Stomach (tissue), 9 donors: ENCODE results near the gene ITPKB. TPM values are rescaled to one million over a fixed set of nuclear protein-coding genes. Genes with fewer than 3 reads are reported as not detected.
A peak's percentile ranks its signal among the peaks of the same experiment; 100 is the strongest.

Experiments used
- DNase-seq, 2 donors: peaks; one replicate each; pipeline versions ENCODE4 v3.0.0 to v3.0.0-alpha.2; 2013 to 2019
- H3K27ac ChIP-seq, 5 donors: fragments of 200-600 bp in 4 of 5; sonication (generic) in 4 of 5; one replicate each; pipeline ENCODE4 v1.5.1; 2013 to 2019; ENCODE audit warnings: mild to moderate bottlenecking in 1 of 5, moderate library complexity in 1 of 5
- H3K27me3 ChIP-seq, 3 donors: fragments of 200-600 bp; sonication (generic); one replicate each; pipeline ENCODE4 v1.5.1; 2017 to 2019; ENCODE audit warnings: mixed run types in 1 of 3
- H3K36me3 ChIP-seq, 4 donors: fragments of 200-600 bp; sonication (generic); 1 replicate in 3 of 4; 2 replicates in 1 of 4; pipeline ENCODE4 v1.5.1; 2016 to 2019
- H3K4me1 ChIP-seq, 4 donors: fragments of 200-600 bp; sonication (generic); one replicate each; pipeline ENCODE4 v1.5.1; 2016 to 2019
- H3K4me3 ChIP-seq, 4 donors: fragments of 200-600 bp; sonication (generic) in 3 of 4; one replicate each; pipeline ENCODE4 v1.5.1; 2016 to 2019; ENCODE audit warnings: mild to moderate bottlenecking in 1 of 4
- H3K9me3 ChIP-seq, 4 donors: fragments of 200-600 bp; sonication (generic); one replicate each; pipeline ENCODE4 v1.5.1; 2016 to 2019
- EP300 ChIP-seq: sonication (generic); formaldehyde crosslinking; IDR thresholded peaks from one replicate; pipeline ENCODE4 v1.6.1; 2017; ENCODE audit warnings: antibody characterized with exemption
- POLR2A ChIP-seq, 4 donors: fragments of 450-650 bp; IDR thresholded peaks; one replicate each; pipeline ENCODE4 v1.6.1; 2016; ENCODE audit warnings: antibody characterized with exemption in 4 of 4, control low read depth in 2 of 4, mild to moderate bottlenecking in 1 of 4, moderate library complexity in 1 of 4
- POLR2AphosphoS5 ChIP-seq, 3 donors: sonication (generic); formaldehyde crosslinking; IDR thresholded peaks; one replicate each; pipeline ENCODE4 v1.6.1; 2016; ENCODE audit warnings: antibody characterized with exemption in 3 of 3
- WGBS, 5 donors: extraction: QIAGEN DNeasy Blood & Tissue Kit in 3 of 5; methylation state at CpG; one replicate each; pipeline versions ENCODE4 v1.1.5 to v1.1.7; 2013 to 2018; 5-methylcytosine and 5-hydroxymethylcytosine counted together
- intact Hi-C: fragments of 100-400 bp; cut with DNase I; formaldehyde crosslinking; loops from one replicate; pipeline ENCODE4 v1.15.1; 2023; ENCODE audit warnings: low total_unique reads
- polyA plus RNA-seq, 3 donors: library from polyadenylated mRNA; stranded (reverse); fragments of 200-250 nt; gene quantifications; one replicate each; pipeline ENCODE4 v1.2.3, GENCODE V29; 2013
- total RNA-seq, 5 donors: library from RNA; depleted of rRNA; stranded (reverse); fragments of >200 nt; gene quantifications; one replicate each; pipeline versions ENCODE4 v1.1.0 to v1.2.3, GENCODE V29; 2014 to 2016
- TF ChIP-seq, protein P1 (sequence below), 7 experiments: fragments of 450-650 bp in 4 of 7; fragments of 200-600 bp in 3 of 7; sonication (generic) in 3 of 7; IDR thresholded peaks; one replicate each; pipeline ENCODE4 v1.5.1; 2016 to 2019; ENCODE audit warnings: antibody characterized with exemption in 7 of 7, control low read depth in 2 of 7, mild to moderate bottlenecking in 1 of 7
- donor health status: healthy with polysubstance abuse.
- donor health status: Bipolar disorder and iron deficiency.
- donor health status: healthy.

Gene ITPKB
- total and polyA plus RNA-seq, 8 donors, result 3.8 to 38.8 (median 19.1) TPM

DNA sequence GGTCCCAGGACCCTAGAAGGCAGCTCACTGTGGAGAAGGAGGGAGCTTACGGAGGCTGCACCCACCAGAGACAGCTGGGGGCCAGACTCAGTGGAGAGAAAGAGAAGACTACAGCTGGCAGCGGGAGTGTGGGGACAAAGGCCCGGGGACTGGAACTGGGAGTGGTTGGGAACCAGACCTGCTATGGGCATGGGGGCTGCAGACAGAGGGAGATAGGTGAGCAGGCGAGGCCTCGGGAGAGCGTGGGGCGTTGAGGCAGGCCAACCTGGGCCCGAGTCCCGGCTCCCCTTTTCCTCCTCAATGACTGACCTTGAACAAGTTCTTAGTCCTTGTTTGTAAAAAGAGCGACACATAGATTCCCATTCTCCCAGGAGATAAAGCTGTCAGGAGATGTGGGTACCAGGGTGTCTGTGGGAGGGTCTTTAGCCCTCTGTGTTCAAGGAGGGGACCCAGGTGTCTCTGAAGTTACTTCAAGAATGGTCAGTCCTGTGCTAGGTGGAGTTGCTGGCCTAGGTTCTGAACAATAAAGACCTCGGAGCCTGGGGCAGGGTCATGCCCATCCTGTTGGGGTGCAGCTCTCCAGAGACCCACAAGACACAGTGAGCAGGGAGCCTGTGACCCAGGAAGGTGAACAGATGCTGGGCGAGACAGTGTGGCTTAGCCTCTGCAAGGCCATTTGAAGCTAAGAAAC lies 87.9 kb downstream of the ITPKB start:
- Histone ChIP-seq H3K4me1 (peaks cover 21 to 47% (median 24%) of the 10 kb centered on the region in 4 donors), H3K9me3 (no peaks in the 10 kb centered on the region), H3K27me3 (no peaks in the 10 kb centered on the region), H3K27ac (peak overlapping the region in 2 of 5 donors; percentile 15 to 52), H3K4me3 (no peak overlapping the region), H3K36me3 (peaks cover 23 to 27% (median 25%) of the 10 kb centered on the region in 4 donors)
- TF ChIP-seq EP300, result no peak
- no peak for TF ChIP-seq POLR2AphosphoS5 (IDR thresholded peaks at IDR 0.05)
- TF ChIP-seq, protein P1, sequence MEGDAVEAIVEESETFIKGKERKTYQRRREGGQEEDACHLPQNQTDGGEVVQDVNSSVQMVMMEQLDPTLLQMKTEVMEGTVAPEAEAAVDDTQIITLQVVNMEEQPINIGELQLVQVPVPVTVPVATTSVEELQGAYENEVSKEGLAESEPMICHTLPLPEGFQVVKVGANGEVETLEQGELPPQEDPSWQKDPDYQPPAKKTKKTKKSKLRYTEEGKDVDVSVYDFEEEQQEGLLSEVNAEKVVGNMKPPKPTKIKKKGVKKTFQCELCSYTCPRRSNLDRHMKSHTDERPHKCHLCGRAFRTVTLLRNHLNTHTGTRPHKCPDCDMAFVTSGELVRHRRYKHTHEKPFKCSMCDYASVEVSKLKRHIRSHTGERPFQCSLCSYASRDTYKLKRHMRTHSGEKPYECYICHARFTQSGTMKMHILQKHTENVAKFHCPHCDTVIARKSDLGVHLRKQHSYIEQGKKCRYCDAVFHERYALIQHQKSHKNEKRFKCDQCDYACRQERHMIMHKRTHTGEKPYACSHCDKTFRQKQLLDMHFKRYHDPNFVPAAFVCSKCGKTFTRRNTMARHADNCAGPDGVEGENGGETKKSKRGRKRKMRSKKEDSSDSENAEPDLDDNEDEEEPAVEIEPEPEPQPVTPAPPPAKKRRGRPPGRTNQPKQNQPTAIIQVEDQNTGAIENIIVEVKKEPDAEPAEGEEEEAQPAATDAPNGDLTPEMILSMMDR (IDR thresholded peaks at IDR 0.05), result no peak
- no peak for TF ChIP-seq POLR2A (IDR thresholded peaks at IDR 0.05)
- DNase-seq, result no peak
- intact Hi-C loops, result no loop called here
- WGBS, 5 donors, result 88 to 95% (median 93%) methylated on average over 10 to 12 of the region's 12 CpGs

DNA sequence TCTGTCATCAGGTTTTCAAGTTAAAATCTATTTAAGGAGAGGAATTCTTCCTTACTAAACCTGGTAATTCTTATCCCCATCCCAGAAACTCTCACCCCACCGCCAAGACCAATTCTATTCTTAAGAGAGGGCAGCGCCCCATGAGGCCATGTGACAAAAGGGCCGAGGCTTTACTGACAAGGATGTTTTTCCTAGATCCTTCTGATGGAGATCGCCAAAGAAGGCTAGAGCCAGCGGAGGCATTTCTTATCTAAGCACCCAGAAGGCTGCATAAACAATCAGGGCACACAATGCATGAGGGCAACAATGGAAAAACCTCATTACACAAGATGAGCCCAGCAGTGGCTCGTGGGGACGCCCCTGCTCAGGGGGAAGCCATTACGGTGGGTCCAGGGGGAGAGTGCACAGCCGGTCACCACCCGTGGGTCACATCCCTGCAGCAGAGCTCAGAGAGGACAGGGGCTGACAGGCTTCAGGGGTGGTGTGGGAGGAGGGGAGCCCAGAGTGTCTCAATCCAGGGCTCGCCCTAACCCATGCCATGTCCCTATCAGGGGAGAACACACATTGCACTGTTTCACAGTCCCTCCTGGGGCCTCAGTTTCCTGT lies 88.7 kb downstream of the ITPKB start:
- Histone ChIP-seq H3K4me3 (no peak overlapping the region), H3K4me1 (peaks cover 13 to 41% (median 27%) of the 10 kb centered on the region in 4 donors), H3K27ac (peak overlapping the region in 2 of 5 donors; percentile 15 to 52), H3K9me3 (no peaks in the 10 kb centered on the region), H3K27me3 (no peaks in the 10 kb centered on the region), H3K36me3 (peaks cover 23 to 35% (median 31%) of the 10 kb centered on the region in 4 donors)
- intact Hi-C loops, result no loop called here
- WGBS, 5 donors, result 43 to 58% (median 47%) methylated on average over 7 to 11 of the region's 11 CpGs
- no peak for DNase-seq
- TF ChIP-seq POLR2A (IDR thresholded peaks at IDR 0.05) (no peak), EP300 (no peak), POLR2AphosphoS5 (IDR thresholded peaks at IDR 0.05) (no peak)
- TF ChIP-seq, protein P1 (IDR thresholded peaks at IDR 0.05), result no peak

DNA sequence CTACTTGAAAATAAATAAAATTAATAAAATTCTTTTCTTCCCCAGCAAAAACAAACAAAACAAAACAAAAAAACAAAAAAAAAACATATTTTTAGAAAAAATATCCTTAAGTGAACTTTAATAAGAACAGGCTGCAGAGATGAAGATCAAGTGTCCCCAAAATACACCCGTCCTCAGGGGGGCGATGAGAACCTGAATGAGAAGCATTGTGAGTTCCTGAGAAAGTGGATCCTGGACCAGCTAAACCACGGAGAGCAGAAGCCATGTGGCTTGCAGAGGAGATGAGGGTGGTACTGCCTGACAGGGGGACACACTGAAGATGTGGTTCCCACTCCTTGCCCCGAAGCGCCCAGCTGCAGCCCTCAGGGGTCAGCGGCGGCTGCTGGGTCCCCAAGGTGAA lies 89.3 kb downstream of the ITPKB start:
- TF ChIP-seq POLR2A (IDR thresholded peaks at IDR 0.05) (no peak), EP300 (no peak), POLR2AphosphoS5 (IDR thresholded peaks at IDR 0.05) (no peak)
- TF ChIP-seq, protein P1 (IDR thresholded peaks at IDR 0.05), result peak in 1 of 7 experiments; percentile 3
- Histone ChIP-seq H3K4me1 (peaks cover 9 to 36% (median 30%) of the 10 kb centered on the region in 4 donors), H3K4me3 (no peak overlapping the region), H3K27me3 (no peaks in the 10 kb centered on the region), H3K9me3 (no peaks in the 10 kb centered on the region), H3K27ac (peak overlapping the region in 2 of 5 donors; percentile 12 to 15), H3K36me3 (peaks cover 23 to 39% (median 34%) of the 10 kb centered on the region in 4 donors)
- 49 to 75% (median 63%) methylated on average over 7 of the region's 7 CpGs for WGBS, 5 donors
- DNase-seq, result no peak
- intact Hi-C loops, result no loop called here

DNA sequence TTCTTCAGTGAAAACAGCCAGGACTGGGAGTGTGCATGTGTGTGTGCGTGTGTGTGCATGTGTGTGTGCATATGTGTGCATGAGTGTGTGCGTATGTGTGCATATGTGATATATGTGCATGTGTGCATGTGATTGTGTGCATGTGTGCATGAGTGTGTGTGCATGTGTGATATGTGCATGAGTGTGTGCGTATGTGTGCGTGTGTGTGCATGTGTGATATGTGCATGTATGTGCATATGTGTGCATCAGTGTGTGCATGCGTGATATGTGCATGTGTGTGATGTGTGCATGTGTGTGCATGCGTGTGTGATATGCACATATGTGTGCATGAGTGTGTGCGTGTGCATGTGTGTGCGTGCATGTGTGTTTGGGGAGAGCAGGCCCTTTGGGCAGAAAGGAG lies 89.8 kb downstream of the ITPKB start:
- no peak for DNase-seq
- WGBS, 5 donors, result 82 to 97% (median 96%) methylated on average over 8 of the region's 8 CpGs
- Histone ChIP-seq H3K27ac (no peak overlapping the region), H3K36me3 (peaks cover 23 to 43% (median 37%) of the 10 kb centered on the region in 4 donors), H3K4me3 (no peak overlapping the region), H3K4me1 (peaks cover 10 to 41% (median 27%) of the 10 kb centered on the region in 4 donors), H3K9me3 (no peaks in the 10 kb centered on the region), H3K27me3 (no peaks in the 10 kb centered on the region)
- no peak for TF ChIP-seq POLR2AphosphoS5 (IDR thresholded peaks at IDR 0.05)
- TF ChIP-seq EP300, result no peak
- TF ChIP-seq POLR2A (IDR thresholded peaks at IDR 0.05), result no peak
- TF ChIP-seq, protein P1 (IDR thresholded peaks at IDR 0.05), result no peak
- intact Hi-C loops, result no loop called here
